ENCODE measurements around the gene MCOLN2.

DNA sequence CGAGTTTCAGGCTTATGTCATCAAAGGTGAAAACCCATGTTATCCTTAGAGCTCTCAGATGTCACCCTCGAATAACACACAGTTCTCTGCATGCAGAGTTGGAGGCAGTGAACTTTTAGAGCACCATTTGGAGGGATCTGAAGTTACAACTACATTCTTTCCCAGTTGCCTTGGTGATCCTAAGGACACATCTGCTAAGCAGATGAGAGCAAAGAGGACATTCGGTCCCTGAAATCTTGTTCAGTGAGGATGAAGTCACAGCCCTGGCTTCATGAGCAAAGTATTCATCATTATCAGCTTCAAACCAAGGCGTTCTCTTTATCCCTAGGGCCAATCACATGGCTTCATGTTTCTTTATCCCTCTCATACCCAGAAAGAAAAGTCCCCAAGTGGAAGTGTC is 23.1 kb upstream of the MCOLN2 start:
- TF ChIP-seq, protein P1, sequence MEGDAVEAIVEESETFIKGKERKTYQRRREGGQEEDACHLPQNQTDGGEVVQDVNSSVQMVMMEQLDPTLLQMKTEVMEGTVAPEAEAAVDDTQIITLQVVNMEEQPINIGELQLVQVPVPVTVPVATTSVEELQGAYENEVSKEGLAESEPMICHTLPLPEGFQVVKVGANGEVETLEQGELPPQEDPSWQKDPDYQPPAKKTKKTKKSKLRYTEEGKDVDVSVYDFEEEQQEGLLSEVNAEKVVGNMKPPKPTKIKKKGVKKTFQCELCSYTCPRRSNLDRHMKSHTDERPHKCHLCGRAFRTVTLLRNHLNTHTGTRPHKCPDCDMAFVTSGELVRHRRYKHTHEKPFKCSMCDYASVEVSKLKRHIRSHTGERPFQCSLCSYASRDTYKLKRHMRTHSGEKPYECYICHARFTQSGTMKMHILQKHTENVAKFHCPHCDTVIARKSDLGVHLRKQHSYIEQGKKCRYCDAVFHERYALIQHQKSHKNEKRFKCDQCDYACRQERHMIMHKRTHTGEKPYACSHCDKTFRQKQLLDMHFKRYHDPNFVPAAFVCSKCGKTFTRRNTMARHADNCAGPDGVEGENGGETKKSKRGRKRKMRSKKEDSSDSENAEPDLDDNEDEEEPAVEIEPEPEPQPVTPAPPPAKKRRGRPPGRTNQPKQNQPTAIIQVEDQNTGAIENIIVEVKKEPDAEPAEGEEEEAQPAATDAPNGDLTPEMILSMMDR (IDR thresholded peaks at IDR 0.05), result no peak
- TF ChIP-seq SIN3A (IDR thresholded peaks at IDR 0.05; ENCODE audit: borderline replicate concordance, low read depth, low read length) (no peak), FOSL2 (IDR thresholded peaks at IDR 0.05; ENCODE audit: borderline replicate concordance, low read depth) (no peak), TAF1 (IDR thresholded peaks at IDR 0.05; ENCODE audit: borderline replicate concordance, low read depth, low read length) (no peak), POLR2AphosphoS5 (IDR thresholded peaks at IDR 0.05; ENCODE audit: low read depth, low read length) (no peak), RFX5 (IDR thresholded peaks at IDR 0.05; ENCODE audit: low read length) (no peak), GABPA (IDR thresholded peaks at IDR 0.05; ENCODE audit: low read depth) (no peak)
- TF ChIP-seq, protein P2, sequence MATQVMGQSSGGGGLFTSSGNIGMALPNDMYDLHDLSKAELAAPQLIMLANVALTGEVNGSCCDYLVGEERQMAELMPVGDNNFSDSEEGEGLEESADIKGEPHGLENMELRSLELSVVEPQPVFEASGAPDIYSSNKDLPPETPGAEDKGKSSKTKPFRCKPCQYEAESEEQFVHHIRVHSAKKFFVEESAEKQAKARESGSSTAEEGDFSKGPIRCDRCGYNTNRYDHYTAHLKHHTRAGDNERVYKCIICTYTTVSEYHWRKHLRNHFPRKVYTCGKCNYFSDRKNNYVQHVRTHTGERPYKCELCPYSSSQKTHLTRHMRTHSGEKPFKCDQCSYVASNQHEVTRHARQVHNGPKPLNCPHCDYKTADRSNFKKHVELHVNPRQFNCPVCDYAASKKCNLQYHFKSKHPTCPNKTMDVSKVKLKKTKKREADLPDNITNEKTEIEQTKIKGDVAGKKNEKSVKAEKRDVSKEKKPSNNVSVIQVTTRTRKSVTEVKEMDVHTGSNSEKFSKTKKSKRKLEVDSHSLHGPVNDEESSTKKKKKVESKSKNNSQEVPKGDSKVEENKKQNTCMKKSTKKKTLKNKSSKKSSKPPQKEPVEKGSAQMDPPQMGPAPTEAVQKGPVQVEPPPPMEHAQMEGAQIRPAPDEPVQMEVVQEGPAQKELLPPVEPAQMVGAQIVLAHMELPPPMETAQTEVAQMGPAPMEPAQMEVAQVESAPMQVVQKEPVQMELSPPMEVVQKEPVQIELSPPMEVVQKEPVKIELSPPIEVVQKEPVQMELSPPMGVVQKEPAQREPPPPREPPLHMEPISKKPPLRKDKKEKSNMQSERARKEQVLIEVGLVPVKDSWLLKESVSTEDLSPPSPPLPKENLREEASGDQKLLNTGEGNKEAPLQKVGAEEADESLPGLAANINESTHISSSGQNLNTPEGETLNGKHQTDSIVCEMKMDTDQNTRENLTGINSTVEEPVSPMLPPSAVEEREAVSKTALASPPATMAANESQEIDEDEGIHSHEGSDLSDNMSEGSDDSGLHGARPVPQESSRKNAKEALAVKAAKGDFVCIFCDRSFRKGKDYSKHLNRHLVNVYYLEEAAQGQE (IDR thresholded peaks at IDR 0.05; ENCODE audit: low read depth, low read length), result no peak
- TF ChIP-seq, protein P3, sequence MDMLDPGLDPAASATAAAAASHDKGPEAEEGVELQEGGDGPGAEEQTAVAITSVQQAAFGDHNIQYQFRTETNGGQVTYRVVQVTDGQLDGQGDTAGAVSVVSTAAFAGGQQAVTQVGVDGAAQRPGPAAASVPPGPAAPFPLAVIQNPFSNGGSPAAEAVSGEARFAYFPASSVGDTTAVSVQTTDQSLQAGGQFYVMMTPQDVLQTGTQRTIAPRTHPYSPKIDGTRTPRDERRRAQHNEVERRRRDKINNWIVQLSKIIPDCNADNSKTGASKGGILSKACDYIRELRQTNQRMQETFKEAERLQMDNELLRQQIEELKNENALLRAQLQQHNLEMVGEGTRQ (IDR thresholded peaks at IDR 0.05; ENCODE audit: borderline replicate concordance, low read depth, low read length), result no peak
- TF ChIP-seq, protein P4, sequence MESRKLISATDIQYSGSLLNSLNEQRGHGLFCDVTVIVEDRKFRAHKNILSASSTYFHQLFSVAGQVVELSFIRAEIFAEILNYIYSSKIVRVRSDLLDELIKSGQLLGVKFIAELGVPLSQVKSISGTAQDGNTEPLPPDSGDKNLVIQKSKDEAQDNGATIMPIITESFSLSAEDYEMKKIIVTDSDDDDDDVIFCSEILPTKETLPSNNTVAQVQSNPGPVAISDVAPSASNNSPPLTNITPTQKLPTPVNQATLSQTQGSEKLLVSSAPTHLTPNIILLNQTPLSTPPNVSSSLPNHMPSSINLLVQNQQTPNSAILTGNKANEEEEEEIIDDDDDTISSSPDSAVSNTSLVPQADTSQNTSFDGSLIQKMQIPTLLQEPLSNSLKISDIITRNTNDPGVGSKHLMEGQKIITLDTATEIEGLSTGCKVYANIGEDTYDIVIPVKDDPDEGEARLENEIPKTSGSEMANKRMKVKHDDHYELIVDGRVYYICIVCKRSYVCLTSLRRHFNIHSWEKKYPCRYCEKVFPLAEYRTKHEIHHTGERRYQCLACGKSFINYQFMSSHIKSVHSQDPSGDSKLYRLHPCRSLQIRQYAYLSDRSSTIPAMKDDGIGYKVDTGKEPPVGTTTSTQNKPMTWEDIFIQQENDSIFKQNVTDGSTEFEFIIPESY (IDR thresholded peaks at IDR 0.05; ENCODE audit: borderline replicate concordance, low read depth), result no peak
- TF ChIP-seq, protein P5, sequence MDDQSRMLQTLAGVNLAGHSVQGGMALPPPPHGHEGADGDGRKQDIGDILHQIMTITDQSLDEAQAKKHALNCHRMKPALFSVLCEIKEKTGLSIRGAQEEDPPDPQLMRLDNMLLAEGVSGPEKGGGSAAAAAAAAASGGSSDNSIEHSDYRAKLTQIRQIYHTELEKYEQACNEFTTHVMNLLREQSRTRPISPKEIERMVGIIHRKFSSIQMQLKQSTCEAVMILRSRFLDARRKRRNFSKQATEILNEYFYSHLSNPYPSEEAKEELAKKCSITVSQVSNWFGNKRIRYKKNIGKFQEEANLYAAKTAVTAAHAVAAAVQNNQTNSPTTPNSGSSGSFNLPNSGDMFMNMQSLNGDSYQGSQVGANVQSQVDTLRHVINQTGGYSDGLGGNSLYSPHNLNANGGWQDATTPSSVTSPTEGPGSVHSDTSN (IDR thresholded peaks at IDR 0.05), result no peak
